Endothelial cell of umbilical vein (primary cell): ENCODE data around the gene SPTB. TPM values are rescaled to one million over a fixed set of nuclear protein-coding genes. Genes with fewer than 3 reads are reported as not detected.

Experiments used
- BruUV-seq: library from RNA; stranded (reverse); fragments of 400-500 nt; replicated peaks from 2 replicates; lab custom pipeline; 2021; lab: Mats Ljungman, UMichigan
- CTCF ChIA-PET: fragments of 300-600, 350-600 bp; sonication (Branson Sonifier 250); formaldehyde crosslinking; loops from one replicate; lab custom pipeline; 2021; ENCODE audit warnings: antibody characterized with exemption, inconsistent platforms; lab: Charles Lee
- POLR2A ChIA-PET: fragments of 300-600, 350-600 bp; sonication (Branson Sonifier 250); formaldehyde crosslinking; loops from one replicate; lab custom pipeline; 2021; ENCODE audit warnings: antibody characterized with exemption, inconsistent platforms; lab: Charles Lee
- DNase-seq: peaks from one replicate; pipeline ENCODE4 v3.0.0-alpha.2; 2011; ENCODE audit warnings: low read depth, low spot score
- FAIRE-seq: peaks from 2 replicates; lab custom pipeline; 2011; peaks lifted over from hg19 to GRCh38; lab: Jason Lieb, UNC
- H2AFZ ChIP-seq: 2 replicates; pipeline ENCODE4 v1.6.0; 2012; ENCODE audit warnings: low read depth, low read length, control low read depth, inconsistent platforms
- H3K27ac ChIP-seq: 2 replicates; pipeline ENCODE4 v1.5.1; 2011; ENCODE audit warnings: low read depth, mild to moderate bottlenecking, control low read depth, low read length, moderate library complexity; ENCODE audit not compliant: insufficient read depth
- H3K27me3 ChIP-seq, 2 experiments: 2 replicates each; pipeline versions ENCODE4 v1.6.0 to v1.6.1; 2011; ENCODE audit warnings: low read length in 2 of 2, mixed read lengths in 1 of 2; ENCODE audit not compliant: control insufficient read depth in 2 of 2, insufficient read depth in 2 of 2
- H3K36me3 ChIP-seq, 2 experiments: 2 replicates in 1 of 2; 3 replicates in 1 of 2; pipeline ENCODE4 v1.5.1; 2011; ENCODE audit warnings: low read length in 2 of 2, mild to moderate bottlenecking in 1 of 2, moderate library complexity in 1 of 2; ENCODE audit not compliant: control insufficient read depth in 2 of 2, insufficient read depth in 2 of 2; ENCODE audit errors: extremely low read depth in 1 of 2
- H3K4me1 ChIP-seq: 3 replicates; pipeline ENCODE4 v1.5.1; 2011; ENCODE audit warnings: mild to moderate bottlenecking, low read length; ENCODE audit not compliant: control insufficient read depth, insufficient read depth; ENCODE audit errors: extremely low read depth
- H3K4me2 ChIP-seq: 2 replicates; pipeline ENCODE4 v1.6.1; 2011; ENCODE audit warnings: low read length, control low read depth, mixed read lengths; ENCODE audit not compliant: insufficient read depth
- H3K4me3 ChIP-seq, 3 experiments: fragments of 200-600 bp in 1 of 3; sonication (generic), shearing (Covaris generic) in 1 of 3; replicated peaks in 1 of 3; 2 replicates each; pipeline ENCODE4 v1.5.1; 2011 to 2016; ENCODE audit warnings: control low read depth in 3 of 3, low read length in 3 of 3, mild to moderate bottlenecking in 2 of 3, inconsistent platforms in 1 of 3, low read depth in 1 of 3, moderate library complexity in 1 of 3; ENCODE audit not compliant: insufficient read depth in 1 of 3
- H3K79me2 ChIP-seq: 2 replicates; pipeline ENCODE4 v1.6.0; 2012; ENCODE audit warnings: low read length, inconsistent platforms; ENCODE audit not compliant: control insufficient read depth, insufficient read depth
- H3K9ac ChIP-seq: replicated peaks from 2 replicates; pipeline ENCODE3; 2011; ENCODE audit warnings: low read length, control low read depth; ENCODE audit not compliant: insufficient read depth; ENCODE audit errors: extremely low read depth
- H3K9me1 ChIP-seq: replicated peaks from 3 replicates; pipeline ENCODE4 v1.6.0; 2011; ENCODE audit warnings: mild to moderate bottlenecking, low read length; ENCODE audit not compliant: control insufficient read depth, insufficient read depth; ENCODE audit errors: extremely low read depth
- H3K9me3 ChIP-seq: replicated peaks from 2 replicates; pipeline ENCODE4 v1.5.1; 2012; ENCODE audit warnings: low read length, inconsistent platforms; ENCODE audit not compliant: control insufficient read depth, insufficient read depth
- H4K20me1 ChIP-seq: replicated peaks from 2 replicates; pipeline ENCODE3; 2011; ENCODE audit warnings: mild to moderate bottlenecking, low read length; ENCODE audit not compliant: control insufficient read depth, insufficient read depth; ENCODE audit errors: extremely low read depth
- CTCF ChIP-seq, 2 donors: IDR thresholded peaks; 1 replicate in 1 of 2; 2 replicates in 1 of 2; pipeline ENCODE4 v1.5.1; 2011; ENCODE audit warnings: low read length in 2 of 2, mild to moderate bottlenecking in 2 of 2, moderate library complexity in 2 of 2, control low read depth in 1 of 2, inconsistent platforms in 1 of 2, low read depth in 1 of 2; ENCODE audit not compliant: insufficient read depth in 1 of 2; ENCODE audit errors: extremely low read depth in 1 of 2
- EZH2 ChIP-seq: IDR thresholded peaks from 2 replicates; pipeline ENCODE4 v1.6.1; 2012; ENCODE audit warnings: borderline replicate concordance, low read depth, mild to moderate bottlenecking, moderate library complexity, low read length, inconsistent platforms; ENCODE audit not compliant: severe bottlenecking
- GATA2 ChIP-seq: IDR thresholded peaks from 2 replicates; pipeline ENCODE4 v1.7.0; 2011; ENCODE audit warnings: low read depth, mild to moderate bottlenecking, moderate library complexity, mixed read lengths, low read length; ENCODE audit not compliant: insufficient read length, insufficient read depth
- MAX ChIP-seq: IDR thresholded peaks from 2 replicates; pipeline ENCODE4 v1.6.1; 2011; ENCODE audit not compliant: insufficient read depth, insufficient read length
- POLR2A ChIP-seq: IDR thresholded peaks from 2 replicates; pipeline ENCODE4 v1.6.1; 2012; ENCODE audit warnings: low read depth, mild to moderate bottlenecking, control low read depth, low read length
- dilution Hi-C: fragments of 300-500 bp; cut with MboI; formaldehyde crosslinking; loops from one replicate; pipeline ENCODE4 v1.15.0; 2019; ENCODE audit warnings: low sequenced_read_pairs; ENCODE audit not compliant: extremely low pct_ligation_motif_present
- intact Hi-C: fragments of 100-400 bp; cut with micrococcal nuclease; formaldehyde crosslinking; loops from one replicate; pipeline ENCODE4 v1.10.0; 2022
- polyA plus RNA-seq, 4 experiments: library from polyadenylated mRNA; depleted of rRNA in 3 of 4; stranded (reverse) in 3 of 4; unstranded in 1 of 4; fragments of >200 nt; gene quantifications; 2 replicates each; pipeline versions ENCODE4 v1.2.1 to v1.2.3, GENCODE V29; 2011 to 2012; ENCODE audit warnings: missing spikeins in 1 of 4
- total RNA-seq: library from RNA; stranded (reverse); gene quantifications from 2 replicates; pipeline ENCODE4 v1.2.3, GENCODE V29; 2021

The SPTB gene
- total and polyA plus RNA-seq, 2 donors (not counting 3 experiments of a cell fraction or from before 2014, with no cell fraction given), result 0.03 to 0.07 TPM

GRCh38 chr14:64727551-64728071 is 152.1 kb downstream of the SPTB start:
- no peaks in the 10 kb centered on the region for H3K79me2 ChIP-seq
- H3K9ac ChIP-seq, result no peak overlapping the region
- H3K9me3 ChIP-seq, result no peaks in the 10 kb centered on the region
- no peak overlapping the region for H3K27ac ChIP-seq
- no peak overlapping the region for H3K4me2 ChIP-seq
- H4K20me1 ChIP-seq, result no peaks in the 10 kb centered on the region
- CTCF ChIA-PET, result interaction anchor here (0.9 kb wide), 1 partner anchor 184 kb away, joined by 3 read pairs; no protein-coding TSS in a partner anchor
- intact Hi-C loops (no loop called here), dilution Hi-C loops (no loop called here)
- DNase-seq (no peak), FAIRE-seq (no peak)
- H3K4me3 ChIP-seq, result no peak overlapping the region
- POLR2A ChIA-PET, result no interaction called here
- no peak overlapping the region for H2AFZ ChIP-seq
- H3K36me3 ChIP-seq, result no peaks in the 10 kb centered on the region
- no peaks in the 10 kb centered on the region for H3K9me1 ChIP-seq
- BruUV-seq, result no TSS peak
- H3K27me3 ChIP-seq, result no peaks in the 10 kb centered on the region
- no peaks in the 10 kb centered on the region for H3K4me1 ChIP-seq
- TF ChIP-seq POLR2A, result no peak

GRCh38 chr14:64726585-64726890 is 153.2 kb downstream of the SPTB start:
- Histone ChIP-seq H3K9me3 (no peaks in the 10 kb centered on the region), H3K4me2 (no peak overlapping the region), H2AFZ (no peak overlapping the region), H3K9ac (no peak overlapping the region), H3K4me1 (no peaks in the 10 kb centered on the region), H3K36me3 (no peaks in the 10 kb centered on the region), H3K27me3 (no peaks in the 10 kb centered on the region), H4K20me1 (no peaks in the 10 kb centered on the region), H3K27ac (no peak overlapping the region), H3K9me1 (no peaks in the 10 kb centered on the region), H3K4me3 (no peak overlapping the region), H3K79me2 (no peaks in the 10 kb centered on the region)
- BruUV-seq, result no TSS peak
- ChIA-PET CTCF (interaction anchor here (1.5 kb wide), 1 partner anchor 38 kb away, joined by 3 read pairs; no protein-coding TSS in a partner anchor), POLR2A (no interaction called here)
- intact Hi-C loops, result no loop called here
- dilution Hi-C loops, result no loop called here
- no peak for TF ChIP-seq EZH2
- TF ChIP-seq GATA2, result no peak
- TF ChIP-seq MAX, result no peak
- TF ChIP-seq CTCF (IDR thresholded peaks at IDR 0.05; ENCODE audit: extremely low read depth in 1 of 2, insufficient read depth in 1 of 2, low read depth in 1 of 2, low read length in 2 of 2), result no peak
- no peak for TF ChIP-seq POLR2A
- FAIRE-seq (no peak), DNase-seq (no peak)
